ENCODE data around the gene ETV6. TPM values are rescaled to one million over a fixed set of nuclear protein-coding genes. Genes with fewer than 3 reads are reported as not detected.

The ETV6 gene
- total RNA-seq, 1 donor: 11.2 TPM

- TF ChIP-seq, protein P1, sequence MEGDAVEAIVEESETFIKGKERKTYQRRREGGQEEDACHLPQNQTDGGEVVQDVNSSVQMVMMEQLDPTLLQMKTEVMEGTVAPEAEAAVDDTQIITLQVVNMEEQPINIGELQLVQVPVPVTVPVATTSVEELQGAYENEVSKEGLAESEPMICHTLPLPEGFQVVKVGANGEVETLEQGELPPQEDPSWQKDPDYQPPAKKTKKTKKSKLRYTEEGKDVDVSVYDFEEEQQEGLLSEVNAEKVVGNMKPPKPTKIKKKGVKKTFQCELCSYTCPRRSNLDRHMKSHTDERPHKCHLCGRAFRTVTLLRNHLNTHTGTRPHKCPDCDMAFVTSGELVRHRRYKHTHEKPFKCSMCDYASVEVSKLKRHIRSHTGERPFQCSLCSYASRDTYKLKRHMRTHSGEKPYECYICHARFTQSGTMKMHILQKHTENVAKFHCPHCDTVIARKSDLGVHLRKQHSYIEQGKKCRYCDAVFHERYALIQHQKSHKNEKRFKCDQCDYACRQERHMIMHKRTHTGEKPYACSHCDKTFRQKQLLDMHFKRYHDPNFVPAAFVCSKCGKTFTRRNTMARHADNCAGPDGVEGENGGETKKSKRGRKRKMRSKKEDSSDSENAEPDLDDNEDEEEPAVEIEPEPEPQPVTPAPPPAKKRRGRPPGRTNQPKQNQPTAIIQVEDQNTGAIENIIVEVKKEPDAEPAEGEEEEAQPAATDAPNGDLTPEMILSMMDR (IDR thresholded peaks at IDR 0.05; ENCODE audit: insufficient read depth, low read depth, low read length): no peak
- DNase-seq (ENCODE audit: low read depth): no peak
- no peak overlapping the region for H3K4me3 ChIP-seq (ENCODE audit: low read depth, low read length)
Observed at GRCh38 chr12:11813438-11813813, 164.0 kb downstream of the ETV6 start.

DNA sequence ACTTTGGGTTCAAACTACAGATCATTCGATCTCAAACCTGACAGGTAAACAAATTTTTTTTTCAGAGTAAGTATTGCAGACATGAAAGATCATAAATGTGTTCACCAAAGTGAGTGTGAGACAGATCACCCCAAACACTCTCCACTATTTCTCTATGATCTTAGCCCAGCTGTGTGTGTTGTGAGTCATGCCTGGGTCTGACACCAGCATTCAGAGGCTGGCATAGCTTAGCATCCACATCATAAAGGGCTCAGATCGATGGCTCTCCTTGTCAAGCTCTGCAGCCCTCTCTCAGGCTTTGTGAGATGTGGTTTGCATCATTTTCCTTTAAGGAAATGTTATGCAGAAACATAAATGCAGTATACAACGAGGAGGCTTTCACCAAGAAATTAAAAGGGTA, 164.9 kb downstream of the ETV6 start:
- TF ChIP-seq, protein P1 (IDR thresholded peaks at IDR 0.05; ENCODE audit: insufficient read depth, low read depth, low read length): no peak
- no peak overlapping the region for H3K4me3 ChIP-seq (ENCODE audit: low read depth, low read length)
- DNase-seq (ENCODE audit: low read depth): peak; percentile 77

GRCh38 chr12:11815397-11815796, 165.9 kb downstream of the ETV6 start:
- TF ChIP-seq, protein P1 (IDR thresholded peaks at IDR 0.05; ENCODE audit: insufficient read depth, low read depth, low read length): no peak
- no peak overlapping the region for H3K4me3 ChIP-seq (ENCODE audit: low read depth, low read length)
- DNase-seq (ENCODE audit: low read depth): no peak

DNA sequence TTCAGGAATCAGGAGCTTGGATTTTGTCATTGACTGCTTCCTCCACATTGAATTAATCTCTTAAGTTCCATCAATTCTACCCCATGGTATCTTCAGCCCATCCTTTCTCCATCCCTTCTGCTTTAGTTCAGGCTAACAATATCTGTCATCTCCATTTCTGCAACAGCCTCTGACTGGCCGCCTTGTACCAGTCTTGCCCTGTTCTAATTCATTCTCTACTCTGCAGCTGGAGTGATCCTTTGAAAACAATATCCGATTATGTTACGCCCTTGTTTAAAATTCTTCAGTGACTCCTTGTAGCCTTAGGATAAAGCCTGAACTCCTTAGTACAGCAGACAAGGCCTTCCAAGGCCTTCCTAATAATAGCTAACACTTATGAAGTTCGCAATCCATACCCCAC, 170.2 kb downstream of the ETV6 start:
- TF ChIP-seq, protein P1 (IDR thresholded peaks at IDR 0.05; ENCODE audit: insufficient read depth, low read depth, low read length): no peak
- DNase-seq (ENCODE audit: low read depth): no peak

GRCh38 chr12:11820476-11820875, 171.0 kb downstream of the ETV6 start:
- TF ChIP-seq, protein P1 (IDR thresholded peaks at IDR 0.05; ENCODE audit: insufficient read depth, low read depth, low read length): no peak
- no peak overlapping the region for H3K4me3 ChIP-seq (ENCODE audit: low read depth, low read length)
- DNase-seq (ENCODE audit: low read depth): no peak

More for the DNA sequence above, 170.2 kb downstream of the ETV6 start:
- H3K4me3 ChIP-seq (ENCODE audit: low read depth, low read length): no peak overlapping the region

DNA sequence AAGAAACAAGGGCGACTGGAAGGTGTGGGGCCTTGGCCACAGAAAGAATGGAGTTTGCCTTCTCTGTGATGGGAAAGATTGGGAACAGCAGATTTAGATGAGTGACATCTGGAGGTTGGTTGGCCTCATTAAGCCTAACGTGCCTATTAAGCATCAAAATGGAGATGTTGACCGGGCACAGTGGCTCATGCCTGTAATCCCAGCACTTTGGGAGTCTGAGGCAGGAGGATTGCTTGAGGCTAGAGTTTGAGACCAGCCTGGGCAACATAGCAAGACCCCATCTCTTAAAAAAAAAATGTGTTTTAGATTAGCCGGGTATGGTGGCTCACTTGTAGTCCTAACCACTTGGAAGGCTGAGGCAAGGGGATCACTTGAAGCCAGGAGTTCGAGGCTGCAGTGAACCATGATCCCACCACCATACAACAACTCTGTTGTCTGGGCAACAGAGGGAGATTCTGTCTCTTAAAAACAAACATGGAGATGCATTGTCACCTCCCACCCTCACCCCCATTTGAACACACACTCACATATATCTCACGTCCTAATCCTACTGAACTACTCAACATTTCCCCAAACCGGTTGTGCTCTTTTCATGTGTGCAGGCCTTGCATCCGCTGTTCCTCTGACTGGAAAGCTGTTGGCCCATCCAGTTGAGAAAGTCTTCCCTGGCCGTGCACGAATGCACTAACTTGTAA, 172.1 kb downstream of the ETV6 start:
- no peak for DNase-seq (ENCODE audit: low read depth)
- TF ChIP-seq, protein P1 (IDR thresholded peaks at IDR 0.05; ENCODE audit: insufficient read depth, low read depth, low read length): no peak
- H3K4me3 ChIP-seq (ENCODE audit: low read depth, low read length): no peak overlapping the region
